Inflammatory macrophage treated with lipopolysaccharide for 1 hour (primary cell): ENCODE data around the gene OR14I1.
A peak's percentile ranks its signal among the peaks of the same experiment; 100 is the strongest.
"Not testable (repeated sequence)": the region's sequence is repeated elsewhere in the genome, so short reads cannot be mapped to it uniquely, and the experiment has no call there.

ENCODE experiments used
- DNase-seq, 2 donors: peaks; one replicate each; pipeline ENCODE4 v3.0.0-alpha.2; 2020 to 2022

Gene OR14I1

GRCh38 chr1:248686815-248687214 is 15.8 kb downstream of the OR14I1 start:
- peak in 1 of 2 donors; percentile 20 for DNase-seq

DNA sequence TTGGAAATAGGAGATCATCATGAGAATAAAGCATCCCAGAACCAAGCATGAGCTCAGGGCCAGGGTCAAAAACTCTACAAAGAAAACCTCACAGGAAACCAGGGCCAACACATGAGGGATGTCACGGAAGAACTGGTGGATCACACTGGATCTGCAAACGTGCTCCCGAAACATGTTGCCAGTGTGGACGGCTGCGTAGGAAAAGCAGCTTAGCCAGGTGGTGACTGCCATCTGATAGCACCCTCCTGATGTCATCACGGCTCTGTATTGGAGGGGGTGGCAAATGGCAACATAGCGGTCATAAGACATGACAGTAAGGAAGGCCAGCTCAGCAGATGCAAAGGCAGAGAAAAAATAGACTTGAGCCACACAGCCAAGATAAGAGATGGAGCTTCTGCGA is 20.9 kb downstream of the OR14I1 start:
- no peak for DNase-seq

DNA sequence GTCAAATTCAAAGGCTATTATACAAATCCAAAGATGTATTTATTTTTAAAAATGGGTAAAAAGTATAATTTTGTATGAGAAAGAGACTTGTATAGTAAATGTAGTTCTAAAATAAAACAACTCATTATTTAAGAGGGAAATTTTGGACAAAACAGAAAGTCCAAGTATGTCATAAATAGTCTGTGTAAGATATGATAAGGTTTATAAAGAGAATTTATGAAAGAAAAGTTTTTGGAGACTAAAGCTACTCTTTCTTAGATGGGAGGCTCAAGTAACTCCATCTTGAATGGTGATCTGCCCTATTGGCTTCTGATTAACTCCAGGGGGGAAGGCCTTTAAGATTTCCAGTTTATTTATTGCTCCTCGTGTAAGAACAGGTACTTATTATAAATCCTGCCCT is 32.6 kb downstream of the OR14I1 start:
- no peak for DNase-seq

DNA sequence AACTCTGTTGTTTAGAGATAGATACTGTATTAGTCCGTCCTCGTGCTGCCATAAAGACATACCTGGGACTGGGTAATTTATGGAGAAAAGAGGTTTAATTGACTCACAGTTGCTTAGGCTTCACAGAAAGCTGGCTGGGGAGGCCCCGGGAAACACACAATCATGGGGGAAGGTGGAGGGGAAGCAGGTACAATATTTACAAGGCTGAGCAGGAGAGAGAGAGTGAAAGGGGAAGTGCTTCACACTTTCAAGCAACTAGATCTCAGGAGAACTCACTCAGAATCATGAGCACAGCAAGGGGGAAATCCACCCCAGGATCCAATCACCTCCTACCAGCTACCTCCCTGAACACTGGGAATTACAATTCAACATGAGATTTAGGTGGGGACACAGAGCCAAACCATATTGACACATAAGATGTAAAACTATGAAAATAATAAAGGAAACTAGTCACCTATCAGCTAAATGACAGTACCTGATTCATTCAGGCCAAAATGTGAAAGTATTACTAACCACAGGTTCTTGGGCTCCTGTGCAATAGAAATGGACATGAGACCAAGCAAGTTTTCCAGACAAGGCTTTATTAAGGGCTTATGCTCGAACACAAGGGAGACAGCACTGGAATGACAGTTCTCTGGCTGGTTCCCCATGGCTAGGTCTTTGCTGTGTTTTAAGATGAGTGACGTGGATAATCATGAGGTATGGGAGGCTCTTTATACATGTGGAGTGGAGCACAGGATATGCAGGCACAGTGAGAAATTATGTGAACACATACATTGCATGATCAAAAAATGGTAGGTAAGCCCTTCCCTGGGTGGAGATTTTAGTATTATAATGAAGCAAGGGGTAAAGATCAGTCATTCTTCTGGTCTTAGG is 38.9 kb downstream of the OR14I1 start:
- DNase-seq = not testable (repeated sequence)

GRCh38 chr1:248656797-248657196 is 45.8 kb downstream of the OR14I1 start:
- not testable (repeated sequence) for DNase-seq

DNA sequence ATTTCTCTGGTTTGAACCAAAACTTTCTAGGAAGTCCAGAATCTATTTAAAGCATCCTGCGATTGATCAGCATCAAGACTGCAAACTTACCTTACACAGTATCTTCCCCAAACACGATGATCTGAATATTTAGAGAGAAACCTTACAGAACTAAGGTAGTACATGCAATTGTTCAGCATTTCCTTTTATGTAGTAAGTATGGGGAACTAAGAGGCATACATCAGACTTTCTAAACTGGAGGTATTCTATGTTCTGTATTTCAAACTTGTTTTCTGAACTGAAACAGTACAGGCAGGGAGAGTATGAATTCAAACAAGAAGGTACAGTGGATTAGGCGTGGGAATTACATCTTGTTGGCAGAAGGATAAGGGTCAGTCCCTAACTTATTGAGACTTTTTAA is 47.2 kb downstream of the OR14I1 start, which contains the start of gene OR2T27:
Gene OR2T27 (minus strand): TSS at position 175 of the 400 bp plus-strand sequence. CDS start 4,644 bp downstream, outside the sequence.
- not testable (repeated sequence) for DNase-seq
